HepG2 (cell line): ENCODE results near the gene DUSP23. TPM values are rescaled to one million over a fixed set of nuclear protein-coding genes. Genes with fewer than 3 reads are reported as not detected.

Experiments
- ATAC-seq: fragments of 200-7000 bp; cut with Tn5 transposase; 3 replicates; pipeline ENCODE4 v1.9.1; 2020; ENCODE audit warnings: mild to moderate bottlenecking, moderate library complexity
- BruUV-seq: library from RNA; stranded (reverse); fragments of 400-500 nt; replicated peaks from 2 replicates; lab custom pipeline; 2021; lab: Mats Ljungman, UMichigan
- CTCF ChIA-PET: fragments of 300-600 bp; formaldehyde crosslinking; extraction: SDS; loops from one replicate; lab custom pipeline; 2021; ENCODE audit warnings: low total read pairs, inconsistent platforms, low intra/inter-chr PET ratio; lab: Yijun Ruan, JAX
- POLR2A ChIA-PET: fragments of 350-600 bp; sonication (Branson Sonifier 250); formaldehyde crosslinking; loops from one replicate; lab custom pipeline; 2020; ENCODE audit warnings: antibody characterized with exemption, inconsistent platforms; lab: Yijun Ruan, JAX
- DNase-seq: peaks from one replicate; pipeline ENCODE4 v3.0.0-alpha.2; 2015; ENCODE audit warnings: low spot score
- FAIRE-seq: peaks from 3 replicates; lab custom pipeline; 2011; peaks lifted over from hg19 to GRCh38; lab: Jason Lieb, UNC
- H2AFZ ChIP-seq: one replicate; pipeline ENCODE4 v1.6.1; 2011; ENCODE audit warnings: low read length, inconsistent platforms
- H3K27ac ChIP-seq: fragments of 300-600 bp; 3 replicates; pipeline ENCODE4 v1.8.0; 2011; ENCODE audit warnings: mixed run types, mild to moderate bottlenecking, mixed read lengths, low read length, inconsistent platforms; ENCODE audit not compliant: insufficient read depth; ENCODE audit errors: extremely low read length
- H3K27me3 ChIP-seq, 2 experiments: fragments of 200-600 bp in 1 of 2; 2 replicates in 1 of 2; 3 replicates in 1 of 2; pipeline versions ENCODE4 v1.6.0 to v1.8.0; 2011; ENCODE audit warnings: low read length in 2 of 2, mild to moderate bottlenecking in 2 of 2, moderate library complexity in 2 of 2, inconsistent platforms in 1 of 2; ENCODE audit not compliant: insufficient read depth in 2 of 2, control insufficient read depth in 1 of 2
- H3K36me3 ChIP-seq, 2 experiments: fragments of 200-600 bp in 1 of 2; replicated peaks in 1 of 2; 2 replicates in 1 of 2; 3 replicates in 1 of 2; pipeline versions ENCODE4 v1.5.1 to v1.8.0; 2011; ENCODE audit warnings: low read length in 2 of 2, inconsistent platforms in 1 of 2; ENCODE audit not compliant: insufficient read depth in 2 of 2, control insufficient read depth in 1 of 2
- H3K4me1 ChIP-seq: 2 replicates; pipeline ENCODE4 v1.5.1; 2012; ENCODE audit warnings: low read length, inconsistent platforms; ENCODE audit not compliant: insufficient read depth
- H3K4me2 ChIP-seq: 2 replicates; pipeline ENCODE4 v1.6.0; 2011; ENCODE audit warnings: low read depth, low read length, inconsistent platforms
- H3K4me3 ChIP-seq, 3 experiments: fragments of 200-600 bp in 1 of 3; sonication (generic), shearing (Covaris generic) in 1 of 3; replicated peaks in 1 of 3; 2 replicates each; pipeline ENCODE4 v1.5.1; 2011 to 2016; ENCODE audit warnings: low read length in 3 of 3, inconsistent platforms in 2 of 3, low read depth in 2 of 3, mild to moderate bottlenecking in 2 of 3, control low read depth in 1 of 3, mixed read lengths in 1 of 3; ENCODE audit not compliant: insufficient read depth in 1 of 3
- H3K79me2 ChIP-seq: one replicate; pipeline ENCODE4 v1.6.1; 2011; ENCODE audit warnings: low read length, inconsistent platforms; ENCODE audit not compliant: insufficient read depth
- H3K9ac ChIP-seq: 2 replicates; pipeline ENCODE4 v1.6.0; 2011; ENCODE audit warnings: mild to moderate bottlenecking, low read depth, low read length, inconsistent platforms; ENCODE audit not compliant: insufficient read depth
- H3K9me3 ChIP-seq: 2 replicates; pipeline ENCODE4 v1.5.1; 2012; ENCODE audit warnings: mild to moderate bottlenecking, low read length
- H4K20me1 ChIP-seq: 2 replicates; pipeline ENCODE4 v1.6.0; 2011; ENCODE audit warnings: inconsistent platforms, mild to moderate bottlenecking, low read length, moderate library complexity; ENCODE audit not compliant: insufficient read depth
- MXD1 ChIP-seq: sonication (generic); formaldehyde crosslinking; IDR thresholded peaks from 2 replicates; pipeline ENCODE4 v1.4.0; 2020; ENCODE audit warnings: mild to moderate bottlenecking, missing genetic modification reagents
- STAT5B ChIP-seq: sonication (generic); formaldehyde crosslinking; IDR thresholded peaks from 2 replicates; pipeline ENCODE4 v1.4.0; 2020; ENCODE audit warnings: missing genetic modification reagents
- ZFYVE20 ChIP-seq: sonication (generic); formaldehyde crosslinking; IDR thresholded peaks from 2 replicates; pipeline ENCODE4 v1.8.0; 2023; ENCODE audit warnings: low read depth, mild to moderate bottlenecking, moderate library complexity, missing genetic modification reagents, borderline replicate concordance
- ZMAT5 ChIP-seq: sonication (generic); formaldehyde crosslinking; IDR thresholded peaks from 2 replicates; pipeline ENCODE4 v1.5.0; 2020; ENCODE audit warnings: mild to moderate bottlenecking, low read depth, missing genetic modification reagents, borderline replicate concordance
- ZNF296 ChIP-seq: sonication (generic); formaldehyde crosslinking; conservative IDR thresholded peaks from 2 replicates; pipeline ENCODE4 v1.5.0; 2020; ENCODE audit warnings: mild to moderate bottlenecking, missing genetic modification reagents
- ZNF446 ChIP-seq: sonication (generic); formaldehyde crosslinking; IDR thresholded peaks from 2 replicates; pipeline ENCODE4 v1.5.0; 2020; ENCODE audit warnings: mild to moderate bottlenecking, missing genetic modification reagents
- ZNF557 ChIP-seq: sonication (generic); formaldehyde crosslinking; IDR thresholded peaks from 2 replicates; pipeline ENCODE4 v1.4.0; 2020; ENCODE audit warnings: missing genetic modification reagents
- ZNF598 ChIP-seq: sonication (generic); formaldehyde crosslinking; IDR thresholded peaks from 2 replicates; pipeline ENCODE4 v1.5.1; 2020; ENCODE audit warnings: mild to moderate bottlenecking, missing genetic modification reagents, borderline replicate concordance
- ZNF781 ChIP-seq: sonication (generic); formaldehyde crosslinking; IDR thresholded peaks from 2 replicates; pipeline ENCODE4 v1.5.1; 2020; ENCODE audit warnings: borderline replicate concordance, mild to moderate bottlenecking, missing genetic modification reagents; ENCODE audit errors: not compliant biosample characterization
- WGBS: methylation state at CpG from one replicate; pipeline ENCODE4 v1.1.6; 2017; ENCODE audit warnings: low lambda C conversion rate; 5-methylcytosine and 5-hydroxymethylcytosine counted together
- in situ Hi-C: cut with HindIII; loops from 2 replicates; pipeline ENCODE4 v1.10.0; 2017; ENCODE audit warnings: low pct_unique_long_range_greater_than_20kb; ENCODE audit not compliant: extremely low pct_ligation_motif_present
- intact Hi-C: fragments of 100-400 bp; cut with micrococcal nuclease; formaldehyde crosslinking; loops from one replicate; pipeline ENCODE4 v1.10.0; 2022; ENCODE audit not compliant: unreplicated experiment
- polyA plus RNA-seq, 8 experiments: library from polyadenylated mRNA; depleted of rRNA in 3 of 8; stranded (reverse) in 7 of 8; unstranded in 1 of 8; fragments of >200 nt; fragmentation: Illumina TruSeq in 4 of 8; extraction: Trizol in 4 of 8; gene quantifications; 2 replicates each; pipeline versions ENCODE4 v1.2.1 to v1.2.3, GENCODE V29; 2011 to 2016; ENCODE audit warnings: low read depth in 4 of 8, missing spikeins in 1 of 8, mixed read lengths in 1 of 8; ENCODE audit not compliant: insufficient read depth in 1 of 8
- total RNA-seq, 5 experiments: library from RNA; depleted of rRNA; stranded (reverse); fragments of >200 nt; fragmentation: Illumina TruSeq; extraction: Trizol; gene quantifications; 2 replicates each; pipeline ENCODE4 v1.2.3, GENCODE V29; 2016; ENCODE audit warnings: low read depth in 1 of 5
- TF ChIP-seq, protein P1 (sequence below): sonication (generic); formaldehyde crosslinking; IDR thresholded peaks from 2 replicates; pipeline ENCODE4 v1.4.0; 2020; ENCODE audit warnings: missing genetic modification reagents
- TF ChIP-seq, protein P2 (sequence below): sonication (generic); formaldehyde crosslinking; IDR thresholded peaks from 2 replicates; pipeline ENCODE4 v1.5.0; 2020; ENCODE audit warnings: missing genetic modification reagents, mild to moderate bottlenecking, borderline replicate concordance

DUSP23 gene
- total and polyA plus RNA-seq, 2 of the 13 experiments (the other 11 are each of a cell fraction or from before 2014, with no cell fraction given): not detected

- intact Hi-C loops: no loop called here
- CTCF ChIA-PET: no interaction called here
These were observed 6.2 kb downstream of the DUSP23 start for GRCh38 chr1:159786966-159787365.

More at GRCh38 chr1:159786966-159787365, 6.2 kb downstream of the DUSP23 start:
- POLR2A ChIA-PET: no interaction called here
- BruUV-seq: no TSS peak
- WGBS: 6% methylated on average over 3 of the region's 3 CpGs
- H3K36me3 ChIP-seq: no peaks in the 10 kb centered on the region
- in situ Hi-C loops: no loop called here
- ATAC-seq (no peak), FAIRE-seq (no peak), DNase-seq (no peak)
- no peaks in the 10 kb centered on the region for H3K79me2 ChIP-seq
- H3K4me3 ChIP-seq: no peak overlapping the region
- TF ChIP-seq ZNF598 (no peak), ZNF557 (CRISPR knock-in tag) (no peak), ZNF446 (CRISPR knock-in tag) (no peak), MXD1 (CRISPR knock-in tag) (no peak), ZNF781 (CRISPR knock-in tag) (no peak), ZMAT5 (CRISPR knock-in tag) (no peak), ZNF296 (no peak), ZFYVE20 (CRISPR knock-in tag) (no peak), STAT5B (CRISPR knock-in tag) (no peak)
- TF ChIP-seq, protein P1, sequence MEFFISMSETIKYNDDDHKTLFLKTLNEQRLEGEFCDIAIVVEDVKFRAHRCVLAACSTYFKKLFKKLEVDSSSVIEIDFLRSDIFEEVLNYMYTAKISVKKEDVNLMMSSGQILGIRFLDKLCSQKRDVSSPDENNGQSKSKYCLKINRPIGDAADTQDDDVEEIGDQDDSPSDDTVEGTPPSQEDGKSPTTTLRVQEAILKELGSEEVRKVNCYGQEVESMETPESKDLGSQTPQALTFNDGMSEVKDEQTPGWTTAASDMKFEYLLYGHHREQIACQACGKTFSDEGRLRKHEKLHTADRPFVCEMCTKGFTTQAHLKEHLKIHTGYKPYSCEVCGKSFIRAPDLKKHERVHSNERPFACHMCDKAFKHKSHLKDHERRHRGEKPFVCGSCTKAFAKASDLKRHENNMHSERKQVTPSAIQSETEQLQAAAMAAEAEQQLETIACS (CRISPR knock-in tag): no peak
- TF ChIP-seq, protein P2, sequence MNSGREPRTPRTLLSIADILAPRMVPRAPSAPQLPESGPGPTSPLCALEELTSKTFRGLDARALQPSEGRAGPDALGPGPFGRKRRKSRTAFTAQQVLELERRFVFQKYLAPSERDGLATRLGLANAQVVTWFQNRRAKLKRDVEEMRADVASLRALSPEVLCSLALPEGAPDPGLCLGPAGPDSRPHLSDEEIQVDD (CRISPR knock-in tag): no peak
- H3K9ac ChIP-seq: no peak overlapping the region
- no peaks in the 10 kb centered on the region for H3K4me1 ChIP-seq
- no peak overlapping the region for H2AFZ ChIP-seq
- H4K20me1 ChIP-seq: no peaks in the 10 kb centered on the region
- no peak overlapping the region for H3K27ac ChIP-seq
- no peaks in the 10 kb centered on the region; a peak in 1 of 5 replicates for H3K27me3 ChIP-seq
- H3K9me3 ChIP-seq: no peaks in the 10 kb centered on the region
- no peak overlapping the region for H3K4me2 ChIP-seq
